Measurements from ENCODE around the gene AJM1. TPM values are rescaled to one million over a fixed set of nuclear protein-coding genes. Genes with fewer than 3 reads are reported as not detected.

The AJM1 gene
- total and polyA plus RNA-seq, 2 of the 8 experiments (the other 6 are each of a cell fraction or from before 2014, with no cell fraction given): 0.12 to 0.97 TPM

GRCh38 chr9:136831002-136831719, 11.1 kb upstream of the AJM1 start:
- Histone ChIP-seq H2BK20ac (ENCODE audit: low read length) (no peak overlapping the region), H3K79me1 (ENCODE audit: low read depth, low read length) (no peaks in the 10 kb centered on the region), H3K4ac (replicated peaks; ENCODE audit: insufficient read length, low read depth, low read length) (no peak overlapping the region), H3K4me2 (ENCODE audit: insufficient read depth in 1 of 2, low read depth in 2 of 2, low read length in 2 of 2) (no peak overlapping the region), H2BK120ac (replicated peaks; ENCODE audit: low read depth, low read length) (no peak overlapping the region), H3K36me3 (ENCODE audit: control insufficient read depth in 2 of 4, insufficient read depth in 4 of 4, low read length in 3 of 4) (peaks cover 15 to 44% (median 36%) of the 10 kb centered on the region in 4 experiments), H4K8ac (ENCODE audit: extremely low read depth, insufficient read depth, low read length) (peak overlapping the region; percentile 25; the same call in 1 of the 2 replicates), H2AFZ (ENCODE audit: low read length) (no peak overlapping the region), H2AK5ac (ENCODE audit: low read depth, low read length) (no peak overlapping the region), H2BK5ac (ENCODE audit: low read depth, low read length) (no peak overlapping the region), H3K18ac (ENCODE audit: extremely low read depth, low read length) (no peak overlapping the region), H3K23ac (ENCODE audit: insufficient read length) (no peak overlapping the region), H3K27ac (ENCODE audit: low read depth, low read length) (no peak overlapping the region), H3K4me1 (replicated peaks in 1 of 4; ENCODE audit: control insufficient read depth in 3 of 4, insufficient read depth in 4 of 4, low read length in 3 of 4) (no peaks in the 10 kb centered on the region), H3K23me2 (ENCODE audit: low read depth, low read length) (no peaks in the 10 kb centered on the region), H3K9ac (replicated peaks in 1 of 4; ENCODE audit: extremely low read depth in 1 of 4, low read depth in 3 of 4, low read length in 3 of 4) (no peak overlapping the region), H3K9me3 (ENCODE audit: insufficient read depth in 2 of 2, low read depth in 1 of 2, low read length in 1 of 2) (no peaks in the 10 kb centered on the region), H3K27me3 (replicated peaks in 1 of 4; ENCODE audit: control insufficient read depth in 3 of 4, extremely low read depth in 1 of 4, insufficient read depth in 3 of 4, low read length in 3 of 4) (no peaks in the 10 kb centered on the region), H4K5ac (ENCODE audit: insufficient read length, low read depth, low read length) (no peak overlapping the region), H2BK15ac (ENCODE audit: low read length) (no peak overlapping the region), H4K91ac (replicated peaks; ENCODE audit: insufficient read length, low read length) (no peak overlapping the region), H3K56ac (replicated peaks; ENCODE audit: insufficient read length, low read depth, low read length) (no peak overlapping the region), H4K20me1 (replicated peaks in 1 of 2; ENCODE audit: control insufficient read depth in 1 of 2, insufficient read depth in 2 of 2, low read length in 2 of 2) (peaks cover 3 to 19% of the 10 kb centered on the region in 2 experiments), H3K4me3 (ENCODE audit: extremely low read depth in 1 of 4, insufficient read depth in 2 of 4, low read depth in 3 of 4, low read length in 4 of 4) (no peak overlapping the region), H3K14ac (ENCODE audit: insufficient read length) (no peak overlapping the region), H2BK12ac (ENCODE audit: low read depth, low read length) (no peak overlapping the region), H3K79me2 (ENCODE audit: control insufficient read depth in 1 of 2, insufficient read depth in 2 of 2, low read length in 2 of 2) (no peaks in the 10 kb centered on the region)
- TF ChIP-seq SAP30 (IDR thresholded peaks at IDR 0.05; ENCODE audit: insufficient read depth, insufficient replicate concordance, low read length): no peak
- TF ChIP-seq CHD1 (IDR thresholded peaks at IDR 0.05; ENCODE audit: low read depth, low read length): no peak
- TF ChIP-seq SIRT6 (IDR thresholded peaks at IDR 0.05; ENCODE audit: low read length): no peak
- no peak for TF ChIP-seq MAFK (IDR thresholded peaks at IDR 0.05; ENCODE audit: low read depth, low read length)
- no peak for TF ChIP-seq KDM1A (IDR thresholded peaks at IDR 0.05; ENCODE audit: borderline replicate concordance, low read length)
- no peak for TF ChIP-seq BRCA1 (IDR thresholded peaks at IDR 0.05; ENCODE audit: low read depth, low read length)
- no peak for TF ChIP-seq ZNF274 (IDR thresholded peaks at IDR 0.05; ENCODE audit: borderline replicate concordance, extremely low read depth, low read length)
- DNase-seq (ENCODE audit: low read depth in 1 of 2, low spot score in 2 of 2) (no peak), FAIRE-seq (no peak)
- 93% methylated on average over 29 of the region's 30 CpGs; no CpG with 5 or more reads in 1 of the 2 experiments for WGBS, 2 experiments (ENCODE audit: extremely low coverage in 1 of 2, insufficient coverage in 1 of 2, insufficient read length in 1 of 2, insufficient replicate concordance in 2 of 2, low coverage in 1 of 2, low lambda C conversion rate in 2 of 2, missing lambda C conversion rate in 1 of 2)
- POLR2A ChIA-PET (ENCODE audit: partially characterized antibody): interaction anchor here (0.8 to 20.5 kb wide), 5 partner anchors 9 to 26 kb away, joined by 3 to 248 read pairs (median 4); partner anchors contain the start of genes MAMDC4 and RABL6
- CTCF ChIA-PET (ENCODE audit: partially characterized antibody): interaction anchor here (0.6 to 9.0 kb wide), 4 partner anchors 11 to 75 kb away, joined by 3 to 55 read pairs (median 3); partner anchors contain the start of gene AJM1

Measured in H1 (cell line).